Rectal smooth muscle tissue (tissue), 1 donor: Measurements from ENCODE around the gene GPR82.

Experiments used
- H3K27ac ChIP-seq: one replicate; pipeline ENCODE4 v1.7.0; 2013; ENCODE audit warnings: low read depth, low read length, inconsistent platforms
- H3K27me3 ChIP-seq: one replicate; pipeline ENCODE4 v1.7.0; 2013; ENCODE audit warnings: low read length; ENCODE audit not compliant: control insufficient read depth, insufficient read depth
- H3K36me3 ChIP-seq: one replicate; pipeline ENCODE4 v1.7.0; 2013; ENCODE audit warnings: low read length; ENCODE audit not compliant: control insufficient read depth, insufficient read depth
- H3K4me1 ChIP-seq: one replicate; pipeline ENCODE4 v1.7.0; 2013; ENCODE audit warnings: low read length; ENCODE audit not compliant: control insufficient read depth, insufficient read depth
- H3K4me3 ChIP-seq: one replicate; pipeline ENCODE4 v1.7.0; 2013; ENCODE audit warnings: low read length
- H3K9ac ChIP-seq: one replicate; pipeline ENCODE4 v1.7.0; 2013; ENCODE audit warnings: low read length

Gene GPR82

DNA sequence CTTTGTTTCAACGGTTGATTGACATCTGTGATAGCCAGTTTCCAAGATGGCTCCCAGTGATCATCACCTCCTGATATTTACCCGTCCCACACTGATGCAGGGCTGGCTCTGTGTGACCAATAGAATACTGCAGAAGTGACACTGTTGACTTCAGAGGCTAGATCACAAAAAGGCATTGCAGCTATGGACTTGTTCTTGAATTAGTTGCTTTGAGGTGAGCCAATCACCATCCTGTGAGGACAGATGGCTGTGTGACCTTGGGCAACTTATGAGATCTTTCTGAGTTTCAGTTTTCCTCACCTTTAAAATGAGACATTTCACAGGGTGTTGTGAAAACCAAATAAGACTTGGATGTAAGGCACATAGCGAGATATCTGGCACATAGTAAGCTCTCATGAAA lies 1.8 kb upstream of the GPR82 start:
- no peak overlapping the region for H3K27ac ChIP-seq
- H3K27me3 ChIP-seq = no peaks in the 10 kb centered on the region
- no peaks in the 10 kb centered on the region for H3K36me3 ChIP-seq
- no peak overlapping the region for H3K4me3 ChIP-seq
- no peak overlapping the region for H3K9ac ChIP-seq
- no peaks in the 10 kb centered on the region for H3K4me1 ChIP-seq

DNA sequence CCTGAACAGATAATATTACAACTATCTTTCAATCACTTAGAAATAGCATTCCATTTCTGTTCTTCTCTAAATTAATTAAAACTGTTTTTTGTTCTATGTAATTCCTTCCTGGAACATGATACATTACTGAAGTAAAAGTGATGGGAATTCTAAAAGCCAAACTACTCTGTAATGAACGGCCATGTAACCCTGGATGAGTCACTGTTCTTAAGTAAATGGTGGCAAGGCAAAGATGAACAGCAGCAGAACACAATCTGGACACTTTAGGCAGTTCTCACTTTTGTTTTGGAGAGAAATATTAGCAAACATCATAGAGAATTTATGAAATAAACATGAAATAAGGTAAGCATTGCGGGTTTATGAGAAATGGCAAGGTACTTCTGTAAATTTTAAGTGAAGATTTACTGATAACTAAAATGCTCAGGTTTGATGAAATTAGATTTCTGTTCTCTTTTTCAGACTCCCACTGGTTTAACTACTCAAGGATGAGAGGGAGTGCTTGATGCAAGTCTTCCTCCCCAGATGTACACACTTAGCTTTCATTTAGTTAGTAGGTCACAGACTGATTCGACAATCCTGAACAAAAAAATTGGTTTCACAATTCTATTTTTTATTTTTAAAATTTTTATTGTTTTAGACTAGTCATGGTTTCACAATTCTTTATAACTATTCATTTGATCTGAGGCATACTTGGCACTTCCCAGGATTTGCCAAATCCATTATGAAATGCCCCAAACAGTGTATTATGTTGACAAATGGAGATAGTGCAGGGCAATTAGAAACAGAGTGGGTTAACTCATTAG lies 964 bp upstream of the GPR82 start:
- no peak overlapping the region for H3K27ac ChIP-seq
- no peak overlapping the region for H3K9ac ChIP-seq
- no peaks in the 10 kb centered on the region for H3K27me3 ChIP-seq
- no peaks in the 10 kb centered on the region for H3K4me1 ChIP-seq
- H3K36me3 ChIP-seq = no peaks in the 10 kb centered on the region
- H3K4me3 ChIP-seq = no peak overlapping the region

DNA sequence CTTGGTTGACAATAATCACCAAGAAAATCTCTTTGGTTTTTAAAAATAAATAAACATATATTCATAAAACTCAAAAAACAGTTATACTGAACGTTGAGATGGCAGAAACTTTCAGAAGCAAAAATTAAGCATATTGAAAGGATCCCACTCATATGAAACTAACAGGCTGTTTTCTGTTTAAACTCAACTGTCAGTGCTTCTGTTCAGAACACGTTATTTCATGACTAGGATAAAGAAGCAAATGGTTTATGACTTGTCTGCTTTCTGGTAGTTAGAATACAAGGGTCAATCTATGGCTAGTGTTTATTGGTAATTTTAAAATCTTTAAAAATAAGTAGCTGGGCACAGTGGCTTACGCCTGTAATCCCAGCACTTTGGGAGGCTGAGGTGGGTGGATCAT lies 4.1 kb downstream of the GPR82 start:
- Histone ChIP-seq H3K36me3 (no peaks in the 10 kb centered on the region), H3K4me3 (no peak overlapping the region), H3K27ac (no peak overlapping the region), H3K9ac (no peak overlapping the region), H3K4me1 (no peaks in the 10 kb centered on the region), H3K27me3 (no peaks in the 10 kb centered on the region)

DNA sequence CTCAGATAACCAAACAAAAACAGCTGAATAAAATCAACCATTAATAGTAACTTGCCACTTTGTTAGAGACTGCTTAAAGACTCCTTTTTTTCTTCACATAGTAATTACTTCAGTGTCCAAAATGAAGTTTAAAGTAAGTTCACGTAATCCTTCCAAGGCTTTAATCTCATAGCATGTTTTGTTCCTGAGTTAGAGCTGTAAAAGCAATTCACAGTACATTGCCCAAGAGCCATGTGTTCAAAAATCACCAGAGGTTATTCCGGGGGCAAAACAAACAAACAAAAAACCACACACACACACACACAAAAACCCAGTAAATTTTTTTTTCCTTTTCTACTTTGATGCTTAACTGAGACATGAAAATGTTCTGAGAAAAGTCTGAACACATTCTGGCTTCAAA lies 6.1 kb downstream of the GPR82 start:
- no peaks in the 10 kb centered on the region for H3K36me3 ChIP-seq
- H3K4me1 ChIP-seq = no peaks in the 10 kb centered on the region
- no peak overlapping the region for H3K9ac ChIP-seq
- H3K4me3 ChIP-seq = no peak overlapping the region
- no peak overlapping the region for H3K27ac ChIP-seq
- H3K27me3 ChIP-seq = no peaks in the 10 kb centered on the region

DNA sequence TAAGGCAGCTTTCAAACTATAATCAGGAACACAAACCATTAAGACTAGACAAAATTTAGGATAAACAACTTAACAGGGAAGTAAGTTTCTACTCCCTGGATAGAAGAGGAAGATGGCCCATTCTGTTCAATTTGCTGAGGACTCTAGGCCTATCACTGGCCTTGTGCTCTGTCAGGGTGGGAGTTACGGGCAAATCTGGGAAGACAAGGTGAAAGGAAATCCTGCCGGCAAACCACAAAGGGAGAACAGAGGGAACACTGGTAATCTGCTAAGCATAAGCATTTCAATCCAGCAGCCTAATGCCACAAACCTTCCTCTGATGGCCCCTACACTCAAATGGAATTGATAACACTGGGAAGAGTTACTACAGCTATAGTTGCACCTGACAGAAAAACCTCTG lies 8.3 kb downstream of the GPR82 start:
- Histone ChIP-seq H3K9ac (no peak overlapping the region), H3K4me1 (no peaks in the 10 kb centered on the region), H3K27ac (no peak overlapping the region), H3K36me3 (no peaks in the 10 kb centered on the region), H3K4me3 (no peak overlapping the region), H3K27me3 (no peaks in the 10 kb centered on the region)

DNA sequence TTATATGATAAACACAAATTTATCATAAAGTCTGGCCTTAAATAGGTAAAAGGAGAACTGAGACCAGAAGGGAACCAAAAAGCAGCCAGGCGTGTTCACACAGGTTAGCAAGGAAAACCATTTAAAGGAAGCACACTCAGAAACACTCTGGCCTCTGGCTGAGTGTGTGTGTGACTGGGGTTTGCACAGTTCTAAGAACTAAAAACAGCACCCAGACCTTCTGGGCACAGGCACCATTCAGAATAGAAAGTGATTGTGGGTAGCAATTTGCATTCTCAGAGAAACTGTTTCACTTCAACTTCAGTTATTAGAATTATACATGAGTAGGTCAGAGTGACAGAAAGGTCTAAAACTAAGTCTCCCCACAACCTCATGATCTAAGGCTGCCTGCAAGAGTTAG lies 10.0 kb downstream of the GPR82 start:
- no peak overlapping the region for H3K4me3 ChIP-seq
- no peaks in the 10 kb centered on the region for H3K36me3 ChIP-seq
- H3K9ac ChIP-seq = no peak overlapping the region
- H3K27ac ChIP-seq = no peak overlapping the region
- H3K27me3 ChIP-seq = no peaks in the 10 kb centered on the region
- no peaks in the 10 kb centered on the region for H3K4me1 ChIP-seq

DNA sequence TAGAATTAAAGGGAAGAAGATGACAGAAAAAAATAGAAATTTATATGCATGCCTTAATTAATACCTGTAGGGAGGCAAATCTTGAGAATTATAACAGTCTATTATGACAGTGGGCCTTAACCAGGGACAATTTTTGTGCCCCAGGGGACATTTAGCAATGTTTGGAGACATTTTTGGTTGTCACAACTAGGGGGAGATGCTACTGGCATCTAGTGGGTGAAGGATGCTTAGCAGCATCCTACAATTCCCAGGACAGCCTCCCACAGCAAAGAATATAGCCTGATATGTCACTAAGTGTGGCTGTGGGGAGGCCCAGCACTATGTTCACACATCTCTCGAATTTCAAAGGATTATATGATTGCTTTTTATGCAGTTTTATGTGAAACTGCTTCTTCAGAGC lies 10.5 kb downstream of the GPR82 start:
- Histone ChIP-seq H3K36me3 (no peaks in the 10 kb centered on the region), H3K4me3 (no peak overlapping the region), H3K27me3 (no peaks in the 10 kb centered on the region), H3K27ac (no peak overlapping the region), H3K9ac (no peak overlapping the region), H3K4me1 (no peaks in the 10 kb centered on the region)

DNA sequence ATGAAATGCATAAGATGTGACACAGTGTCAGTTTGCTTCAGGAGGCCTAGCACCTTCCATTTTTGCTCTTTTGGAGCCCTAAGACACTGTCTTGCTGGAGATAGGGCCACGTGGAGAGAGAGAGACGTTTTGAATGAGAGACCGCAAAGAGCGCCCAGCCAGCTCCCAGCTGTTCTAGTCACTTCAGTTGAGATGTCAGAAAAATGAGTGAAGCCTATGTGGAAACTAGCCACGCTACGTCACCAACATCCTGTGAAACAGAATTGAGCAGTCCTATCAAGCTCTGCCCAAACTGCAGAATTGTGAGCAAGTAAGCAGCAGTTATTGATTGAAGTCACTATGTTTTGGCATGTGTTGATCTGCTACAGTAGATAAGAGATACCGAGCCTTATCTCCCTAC lies 13.1 kb downstream of the GPR82 start:
- Histone ChIP-seq H3K27ac (no peak overlapping the region), H3K9ac (no peak overlapping the region), H3K4me3 (no peak overlapping the region), H3K27me3 (no peaks in the 10 kb centered on the region), H3K4me1 (no peaks in the 10 kb centered on the region), H3K36me3 (no peaks in the 10 kb centered on the region)

DNA sequence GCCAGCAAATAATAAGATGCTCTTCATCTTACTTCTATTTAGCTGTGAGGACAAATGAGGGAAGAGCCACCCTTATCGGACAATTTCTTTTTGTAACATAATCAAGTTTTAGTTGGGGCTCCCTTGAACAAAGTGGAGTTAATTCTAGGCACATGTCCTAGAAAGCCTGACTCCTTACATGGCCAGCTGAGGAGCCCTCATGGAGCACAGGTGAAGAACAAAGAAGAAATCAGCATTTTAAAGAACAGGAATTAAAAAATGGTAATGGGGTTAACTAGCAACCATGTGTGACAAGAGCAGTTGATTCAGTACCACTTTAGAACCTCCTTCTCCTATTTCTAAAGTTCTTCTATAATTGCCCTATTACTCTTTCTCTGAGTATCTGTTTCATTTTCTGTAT lies 15.9 kb downstream of the GPR82 start:
- Histone ChIP-seq H3K27ac (no peak overlapping the region), H3K4me3 (no peak overlapping the region), H3K27me3 (no peaks in the 10 kb centered on the region)

DNA sequence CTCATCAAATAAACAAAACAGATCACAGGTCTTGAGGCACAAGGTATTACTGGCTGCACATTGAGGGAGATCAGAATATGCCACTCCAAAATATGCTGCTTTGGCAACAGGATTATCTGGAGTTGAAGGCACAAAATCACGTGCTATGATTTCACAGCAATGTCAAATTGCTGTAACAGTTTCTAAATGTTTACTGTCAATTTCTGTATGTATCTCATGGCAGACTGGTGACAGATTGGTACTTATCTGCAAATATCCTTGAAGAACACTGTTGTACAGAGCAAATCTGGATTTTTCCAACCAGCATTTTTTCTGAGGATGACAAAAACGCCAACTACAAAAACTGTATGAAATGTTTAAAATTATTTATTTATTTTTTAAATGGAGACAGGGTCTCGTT lies 26.7 kb downstream of the GPR82 start:
- Histone ChIP-seq H3K27me3 (no peaks in the 10 kb centered on the region), H3K4me1 (no peaks in the 10 kb centered on the region), H3K36me3 (no peaks in the 10 kb centered on the region), H3K27ac (no peak overlapping the region), H3K4me3 (no peak overlapping the region), H3K9ac (no peak overlapping the region)

More for the DNA sequence above, 15.9 kb downstream of the GPR82 start:
- Histone ChIP-seq H3K9ac (no peak overlapping the region), H3K36me3 (no peaks in the 10 kb centered on the region), H3K4me1 (no peaks in the 10 kb centered on the region)

DNA sequence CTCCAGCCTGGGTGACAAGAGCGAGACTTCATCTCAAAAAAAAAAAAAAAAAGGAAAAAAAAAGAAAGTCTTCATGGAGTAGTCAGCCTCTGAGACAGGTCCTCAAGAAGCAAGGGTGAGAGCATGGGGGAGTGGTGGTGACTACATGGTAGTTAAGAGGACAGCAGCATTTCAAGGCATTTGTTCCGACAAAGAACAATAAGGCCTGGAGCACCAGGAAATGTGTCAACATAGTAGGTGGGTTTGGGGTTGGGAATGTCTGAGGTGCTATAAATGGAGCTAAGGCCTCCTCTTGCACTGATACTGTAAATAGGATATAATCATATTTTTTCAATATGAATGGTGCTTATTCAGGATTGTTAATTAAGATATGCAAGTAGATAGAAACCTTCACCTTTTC lies 34.4 kb downstream of the GPR82 start:
- no peaks in the 10 kb centered on the region for H3K36me3 ChIP-seq
- H3K9ac ChIP-seq = no peak overlapping the region
- H3K4me3 ChIP-seq = no peak overlapping the region
- H3K4me1 ChIP-seq = no peaks in the 10 kb centered on the region
- no peak overlapping the region for H3K27ac ChIP-seq
- H3K27me3 ChIP-seq = no peaks in the 10 kb centered on the region

DNA sequence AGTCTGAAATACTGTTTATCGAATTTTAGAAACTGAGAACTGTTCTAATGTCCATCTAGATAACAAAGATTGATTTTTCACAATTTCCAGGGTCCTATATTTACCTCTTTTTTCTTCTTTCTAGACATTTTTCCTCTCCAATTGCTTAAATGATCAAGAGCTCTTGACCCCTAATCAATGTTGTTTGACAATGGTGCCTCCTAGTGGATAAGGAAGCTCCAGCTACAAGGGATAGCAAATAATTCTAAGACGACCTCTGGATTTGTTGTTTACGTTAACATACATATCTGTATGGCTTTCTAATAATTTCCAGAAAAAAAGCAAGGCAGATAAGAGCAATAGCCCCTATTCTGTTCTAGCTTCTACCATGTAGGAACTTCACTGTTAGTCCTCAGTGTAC lies 35.8 kb downstream of the GPR82 start:
- no peak overlapping the region for H3K27ac ChIP-seq
- H3K4me3 ChIP-seq = no peak overlapping the region
- H3K36me3 ChIP-seq = no peaks in the 10 kb centered on the region
- no peak overlapping the region for H3K9ac ChIP-seq
- H3K27me3 ChIP-seq = no peaks in the 10 kb centered on the region
- H3K4me1 ChIP-seq = no peaks in the 10 kb centered on the region

DNA sequence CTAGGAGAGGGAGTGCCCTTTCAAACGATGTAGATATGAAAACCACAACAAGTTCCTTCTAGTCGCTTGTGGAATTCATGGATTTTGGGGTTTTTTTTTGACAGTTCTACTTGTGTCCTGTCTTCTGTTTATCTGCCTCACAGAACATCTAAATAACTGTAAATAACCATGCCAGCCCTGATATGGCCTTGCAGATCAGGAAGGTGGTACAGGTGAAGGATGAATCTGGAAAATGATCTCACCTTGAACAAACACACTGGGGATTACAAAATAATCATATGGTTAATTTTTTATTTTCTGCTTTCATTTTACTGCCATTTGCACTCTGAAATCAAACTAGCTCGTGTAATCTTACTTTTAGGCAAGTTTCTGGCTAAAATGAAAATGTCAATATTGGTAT lies 37.2 kb downstream of the GPR82 start:
- no peak overlapping the region for H3K4me3 ChIP-seq
- H3K27ac ChIP-seq = no peak overlapping the region
- no peaks in the 10 kb centered on the region for H3K36me3 ChIP-seq
- H3K9ac ChIP-seq = no peak overlapping the region
- H3K27me3 ChIP-seq = no peaks in the 10 kb centered on the region
- no peaks in the 10 kb centered on the region for H3K4me1 ChIP-seq
